Gastroesophageal sphincter (tissue), 4 donors: ENCODE data around the gene NPW. TPM values are rescaled to one million over a fixed set of nuclear protein-coding genes. Genes with fewer than 3 reads are reported as not detected.

Source experiments
- ATAC-seq: fragments of 150-250 bp; one replicate; pipeline ENCODE4 v1.9.1; 2016; ENCODE audit warnings: mild to moderate bottlenecking, moderate library complexity
- H3K27ac ChIP-seq, 4 donors: fragments of 200-600 bp; sonication (generic) in 3 of 4; 1 replicate in 3 of 4; 2 replicates in 1 of 4; pipeline ENCODE4 v1.5.1; 2016 to 2019
- H3K27me3 ChIP-seq: fragments of 200-600 bp; sonication (generic); one replicate; pipeline ENCODE4 v1.5.1; 2019
- H3K36me3 ChIP-seq, 2 donors: fragments of 200-600 bp; sonication (generic); one replicate each; pipeline ENCODE4 v1.5.1; 2019; ENCODE audit warnings: control low read depth in 1 of 2
- H3K4me1 ChIP-seq, 3 donors: fragments of 200-600 bp; sonication (generic); 1 replicate in 2 of 3; 2 replicates in 1 of 3; pipeline ENCODE4 v1.5.1; 2016 to 2019; ENCODE audit warnings: control low read depth in 2 of 3
- H3K4me3 ChIP-seq, 2 donors: fragments of 200-600 bp; sonication (generic); one replicate each; pipeline ENCODE4 v1.5.1; 2019; ENCODE audit warnings: mild to moderate bottlenecking in 1 of 2, moderate library complexity in 1 of 2
- H3K9me3 ChIP-seq, 3 donors: fragments of 200-600 bp; sonication (generic); one replicate each; pipeline ENCODE4 v1.5.1; 2017 to 2019; ENCODE audit warnings: control low read depth in 2 of 3
- EP300 ChIP-seq: sonication (generic); formaldehyde crosslinking; IDR thresholded peaks from one replicate; pipeline ENCODE4 v1.6.1; 2017; ENCODE audit warnings: antibody characterized with exemption, mild to moderate bottlenecking
- POLR2A ChIP-seq, 2 donors: fragments of 450-650 bp; IDR thresholded peaks; one replicate each; pipeline ENCODE4 v1.6.1; 2017; ENCODE audit warnings: antibody characterized with exemption in 2 of 2, mild to moderate bottlenecking in 2 of 2, moderate library complexity in 1 of 2
- POLR2AphosphoS5 ChIP-seq: sonication (generic); formaldehyde crosslinking; IDR thresholded peaks from one replicate; pipeline ENCODE4 v1.6.1; 2017; ENCODE audit warnings: antibody characterized with exemption
- WGBS, 2 donors: methylation state at CpG; one replicate each; pipeline ENCODE4 v1.1.5; 2018; ENCODE audit warnings: low coverage in 1 of 2; 5-methylcytosine and 5-hydroxymethylcytosine counted together
- total RNA-seq, 4 donors: library from RNA; depleted of rRNA; stranded (reverse); fragments of >200 nt; gene quantifications; one replicate each; pipeline ENCODE4 v1.1.0, GENCODE V29; 2016
- TF ChIP-seq, protein P1 (sequence below), 4 experiments: fragments of 200-600 bp in 2 of 4; fragments of 450-650 bp in 2 of 4; sonication (generic) in 1 of 4; IDR thresholded peaks; one replicate each; pipeline ENCODE4 v1.5.1; 2017 to 2019; ENCODE audit warnings: antibody characterized with exemption in 4 of 4, mild to moderate bottlenecking in 2 of 4, moderate library complexity in 2 of 4

The NPW gene
- total RNA-seq, 4 donors from 2014 or later = not detected

DNA sequence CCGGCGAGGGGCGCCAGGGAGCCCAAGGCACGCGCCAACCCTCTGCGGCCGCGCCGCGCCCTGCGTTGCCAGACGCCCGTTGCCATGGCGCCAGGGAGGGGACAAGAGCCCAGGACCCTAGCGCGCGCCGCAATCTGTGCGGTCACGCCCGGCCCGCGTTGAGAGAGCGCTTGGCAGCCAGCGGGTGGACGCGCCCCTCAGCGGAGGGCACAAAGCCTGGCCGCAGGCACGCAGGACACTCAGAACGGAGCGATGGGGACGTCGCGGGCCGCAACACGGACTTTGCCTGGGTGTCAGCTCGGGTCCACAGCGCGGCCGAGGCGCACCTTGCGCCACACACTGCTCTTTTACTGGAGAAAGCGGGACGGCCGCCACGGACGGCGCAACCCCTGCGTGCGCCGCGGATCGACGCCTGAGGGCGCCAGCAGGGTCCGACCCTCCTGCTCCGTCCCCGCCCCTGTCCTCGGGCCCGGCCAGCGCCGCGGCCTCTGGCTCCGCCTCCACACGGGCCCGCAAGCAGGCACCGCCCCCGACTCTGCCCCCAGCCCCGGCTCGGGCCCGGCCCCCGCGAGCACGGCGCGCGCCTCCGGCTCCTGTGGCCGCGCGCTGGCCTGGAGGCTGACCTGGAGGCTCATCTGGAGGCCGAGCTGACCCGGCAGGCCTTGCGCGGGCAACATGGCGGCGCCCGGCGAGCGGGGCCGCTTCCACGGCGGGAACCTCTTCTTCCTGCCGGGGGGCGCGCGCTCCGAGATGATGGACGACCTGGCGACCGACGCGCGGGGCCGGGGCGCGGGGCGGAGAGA lies 35.8 kb upstream of the NPW start, which contains the start of gene GFER:
TSS of gene GFER (plus strand) at position 650 of the 803 bp plus-strand sequence. CDS start at position 676, 26 bp downstream.
- Histone ChIP-seq H3K9me3 (no peaks in the 10 kb centered on the region), H3K4me1 (peaks cover 0 to 47% (median 11%) of the 10 kb centered on the region in 3 donors), H3K27me3 (peaks cover 55% of the 10 kb centered on the region), H3K27ac (peak within 1 kb of the TSS; percentile 7 to 85 (median 80)), H3K4me3 (peak within 1 kb of the TSS; percentile 74 to 92), H3K36me3 (peaks cover 0 to 29% of the 10 kb centered on the region in 2 donors)
- ATAC-seq = peak; percentile 94
- TF ChIP-seq, protein P1, sequence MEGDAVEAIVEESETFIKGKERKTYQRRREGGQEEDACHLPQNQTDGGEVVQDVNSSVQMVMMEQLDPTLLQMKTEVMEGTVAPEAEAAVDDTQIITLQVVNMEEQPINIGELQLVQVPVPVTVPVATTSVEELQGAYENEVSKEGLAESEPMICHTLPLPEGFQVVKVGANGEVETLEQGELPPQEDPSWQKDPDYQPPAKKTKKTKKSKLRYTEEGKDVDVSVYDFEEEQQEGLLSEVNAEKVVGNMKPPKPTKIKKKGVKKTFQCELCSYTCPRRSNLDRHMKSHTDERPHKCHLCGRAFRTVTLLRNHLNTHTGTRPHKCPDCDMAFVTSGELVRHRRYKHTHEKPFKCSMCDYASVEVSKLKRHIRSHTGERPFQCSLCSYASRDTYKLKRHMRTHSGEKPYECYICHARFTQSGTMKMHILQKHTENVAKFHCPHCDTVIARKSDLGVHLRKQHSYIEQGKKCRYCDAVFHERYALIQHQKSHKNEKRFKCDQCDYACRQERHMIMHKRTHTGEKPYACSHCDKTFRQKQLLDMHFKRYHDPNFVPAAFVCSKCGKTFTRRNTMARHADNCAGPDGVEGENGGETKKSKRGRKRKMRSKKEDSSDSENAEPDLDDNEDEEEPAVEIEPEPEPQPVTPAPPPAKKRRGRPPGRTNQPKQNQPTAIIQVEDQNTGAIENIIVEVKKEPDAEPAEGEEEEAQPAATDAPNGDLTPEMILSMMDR (IDR thresholded peaks at IDR 0.05) = peak in 2 of 4 experiments; percentile 1 to 64
- TF ChIP-seq POLR2A (IDR thresholded peaks at IDR 0.05) (peak; percentile 51 to 68), POLR2AphosphoS5 (peak; percentile 1), EP300 (no peak)
- WGBS, 2 donors = 0% methylated on average over 1 of the region's 109 CpGs; no CpG with 5 or more reads in 1 of the 2 donors

GRCh38 chr16:1984347-1985225 lies 35.0 kb upstream of the NPW start:
- peak; percentile 3 for ATAC-seq
- Histone ChIP-seq H3K4me1 (peaks cover 0 to 43% (median 11%) of the 10 kb centered on the region in 3 donors), H3K27ac (peak overlapping the region; percentile 7 to 85 (median 80)), H3K27me3 (peaks cover 55% of the 10 kb centered on the region), H3K36me3 (peaks cover 0 to 25% of the 10 kb centered on the region in 2 donors), H3K4me3 (peak overlapping the region; percentile 74 to 92), H3K9me3 (no peaks in the 10 kb centered on the region)
- 43 to 58% methylated on average over 5 to 9 of the region's 58 CpGs for WGBS, 2 donors
- TF ChIP-seq, protein P1 (IDR thresholded peaks at IDR 0.05) = no peak
- TF ChIP-seq POLR2A (IDR thresholded peaks at IDR 0.05) (no peak), EP300 (no peak), POLR2AphosphoS5 (no peak)

DNA sequence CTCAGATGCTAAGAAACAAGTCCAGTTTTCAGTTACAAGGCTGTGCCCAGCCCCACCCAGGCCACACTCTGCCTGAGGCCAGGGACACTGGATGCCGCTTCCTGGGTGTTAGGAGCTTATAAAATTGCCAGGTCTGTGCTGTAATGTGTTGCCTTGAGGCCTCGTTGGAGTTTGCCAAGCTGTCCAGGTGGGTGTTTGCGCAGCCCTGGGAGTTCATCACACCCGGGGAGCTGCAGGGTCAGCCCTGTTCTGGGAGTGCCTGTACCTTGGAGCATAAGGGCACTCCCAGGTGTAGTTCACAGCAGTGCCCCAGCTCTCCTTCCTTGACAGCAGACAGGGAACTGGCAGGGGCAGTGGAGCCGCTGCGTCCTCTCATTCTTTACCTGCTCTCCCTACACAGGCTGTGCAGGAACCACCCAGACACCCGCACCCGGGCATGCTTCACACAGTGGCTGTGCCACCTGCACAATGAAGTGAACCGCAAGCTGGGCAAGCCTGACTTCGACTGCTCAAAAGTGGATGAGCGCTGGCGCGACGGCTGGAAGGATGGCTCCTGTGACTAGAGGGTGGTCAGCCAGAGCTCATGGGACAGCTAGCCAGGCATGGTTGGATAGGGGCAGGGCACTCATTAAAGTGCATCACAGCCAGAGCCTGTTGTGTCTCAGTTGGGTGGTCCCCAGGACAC lies 34.0 kb upstream of the NPW start:
- no CpG with 5 or more reads among the region's 14 CpGs for WGBS, 2 donors
- TF ChIP-seq POLR2AphosphoS5 = no peak
- no peak for TF ChIP-seq POLR2A (IDR thresholded peaks at IDR 0.05)
- no peak for TF ChIP-seq EP300
- TF ChIP-seq, protein P1 (IDR thresholded peaks at IDR 0.05) = no peak
- no peak for ATAC-seq
- peaks cover 55% of the 10 kb centered on the region for H3K27me3 ChIP-seq
- peaks cover 0 to 43% (median 14%) of the 10 kb centered on the region in 3 donors for H3K4me1 ChIP-seq
- H3K36me3 ChIP-seq = peaks cover 0 to 25% of the 10 kb centered on the region in 2 donors
- H3K9me3 ChIP-seq = no peaks in the 10 kb centered on the region
- no peak overlapping the region for H3K4me3 ChIP-seq
- H3K27ac ChIP-seq = no peak overlapping the region

GRCh38 chr16:1987198-1987597 lies 32.4 kb upstream of the NPW start:
- peaks cover 0 to 25% of the 10 kb centered on the region in 2 donors for H3K36me3 ChIP-seq
- no peaks in the 10 kb centered on the region for H3K9me3 ChIP-seq
- H3K27me3 ChIP-seq = peaks cover 55% of the 10 kb centered on the region
- TF ChIP-seq EP300 (no peak), POLR2A (IDR thresholded peaks at IDR 0.05) (no peak), POLR2AphosphoS5 (no peak)
- TF ChIP-seq, protein P1 (IDR thresholded peaks at IDR 0.05) = no peak
- WGBS, 2 donors = 84% methylated on average over 4 of the region's 10 CpGs; no CpG with 5 or more reads in 1 of the 2 donors
- no peak overlapping the region for H3K4me3 ChIP-seq
- peaks cover 0 to 58% (median 27%) of the 10 kb centered on the region in 3 donors for H3K4me1 ChIP-seq
- H3K27ac ChIP-seq = no peak overlapping the region
- ATAC-seq = no peak
